HepG2 (cell line): ENCODE results near the gene GAPT. TPM values are rescaled to one million over a fixed set of nuclear protein-coding genes. Genes with fewer than 3 reads are reported as not detected.

ENCODE experiments used
- ATAC-seq: fragments of 200-7000 bp; cut with Tn5 transposase; 3 replicates; pipeline ENCODE4 v1.9.1; 2020; ENCODE audit warnings: mild to moderate bottlenecking, moderate library complexity
- BruUV-seq: library from RNA; stranded (reverse); fragments of 400-500 nt; replicated peaks from 2 replicates; lab custom pipeline; 2021; lab: Mats Ljungman, UMichigan
- CTCF ChIA-PET: fragments of 300-600 bp; formaldehyde crosslinking; extraction: SDS; loops from one replicate; lab custom pipeline; 2021; ENCODE audit warnings: low total read pairs, inconsistent platforms, low intra/inter-chr PET ratio; lab: Yijun Ruan, JAX
- POLR2A ChIA-PET: fragments of 350-600 bp; sonication (Branson Sonifier 250); formaldehyde crosslinking; loops from one replicate; lab custom pipeline; 2020; ENCODE audit warnings: antibody characterized with exemption, inconsistent platforms; lab: Yijun Ruan, JAX
- DNase-seq: peaks from one replicate; pipeline ENCODE4 v3.0.0-alpha.2; 2015; ENCODE audit warnings: low spot score
- FAIRE-seq: peaks from 3 replicates; lab custom pipeline; 2011; peaks lifted over from hg19 to GRCh38; lab: Jason Lieb, UNC
- H2AFZ ChIP-seq: one replicate; pipeline ENCODE4 v1.6.1; 2011; ENCODE audit warnings: low read length, inconsistent platforms
- H3K27ac ChIP-seq: fragments of 300-600 bp; 3 replicates; pipeline ENCODE4 v1.8.0; 2011; ENCODE audit warnings: mixed run types, mild to moderate bottlenecking, mixed read lengths, low read length, inconsistent platforms; ENCODE audit not compliant: insufficient read depth; ENCODE audit errors: extremely low read length
- H3K27me3 ChIP-seq, 2 experiments: fragments of 200-600 bp in 1 of 2; 2 replicates in 1 of 2; 3 replicates in 1 of 2; pipeline versions ENCODE4 v1.6.0 to v1.8.0; 2011; ENCODE audit warnings: low read length in 2 of 2, mild to moderate bottlenecking in 2 of 2, moderate library complexity in 2 of 2, inconsistent platforms in 1 of 2; ENCODE audit not compliant: insufficient read depth in 2 of 2, control insufficient read depth in 1 of 2
- H3K36me3 ChIP-seq, 2 experiments: fragments of 200-600 bp in 1 of 2; replicated peaks in 1 of 2; 2 replicates in 1 of 2; 3 replicates in 1 of 2; pipeline versions ENCODE4 v1.5.1 to v1.8.0; 2011; ENCODE audit warnings: low read length in 2 of 2, inconsistent platforms in 1 of 2; ENCODE audit not compliant: insufficient read depth in 2 of 2, control insufficient read depth in 1 of 2
- H3K4me1 ChIP-seq: 2 replicates; pipeline ENCODE4 v1.5.1; 2012; ENCODE audit warnings: low read length, inconsistent platforms; ENCODE audit not compliant: insufficient read depth
- H3K4me2 ChIP-seq: 2 replicates; pipeline ENCODE4 v1.6.0; 2011; ENCODE audit warnings: low read depth, low read length, inconsistent platforms
- H3K4me3 ChIP-seq, 3 experiments: fragments of 200-600 bp in 1 of 3; sonication (generic), shearing (Covaris generic) in 1 of 3; replicated peaks in 1 of 3; 2 replicates each; pipeline ENCODE4 v1.5.1; 2011 to 2016; ENCODE audit warnings: low read length in 3 of 3, inconsistent platforms in 2 of 3, low read depth in 2 of 3, mild to moderate bottlenecking in 2 of 3, control low read depth in 1 of 3, mixed read lengths in 1 of 3; ENCODE audit not compliant: insufficient read depth in 1 of 3
- H3K79me2 ChIP-seq: one replicate; pipeline ENCODE4 v1.6.1; 2011; ENCODE audit warnings: low read length, inconsistent platforms; ENCODE audit not compliant: insufficient read depth
- H3K9ac ChIP-seq: 2 replicates; pipeline ENCODE4 v1.6.0; 2011; ENCODE audit warnings: mild to moderate bottlenecking, low read depth, low read length, inconsistent platforms; ENCODE audit not compliant: insufficient read depth
- H3K9me3 ChIP-seq: 2 replicates; pipeline ENCODE4 v1.5.1; 2012; ENCODE audit warnings: mild to moderate bottlenecking, low read length
- H4K20me1 ChIP-seq: 2 replicates; pipeline ENCODE4 v1.6.0; 2011; ENCODE audit warnings: inconsistent platforms, mild to moderate bottlenecking, low read length, moderate library complexity; ENCODE audit not compliant: insufficient read depth
- KAT7 ChIP-seq: IDR thresholded peaks from 2 replicates; pipeline ENCODE4 v1.6.1; 2018; ENCODE audit warnings: borderline replicate concordance, missing compliant biosample characterization
- RFX1 ChIP-seq: fragments of 450-650 bp; IDR thresholded peaks from 2 replicates; pipeline ENCODE4 v1.6.1; 2017
- USF2 ChIP-seq, 2 experiments: sonication (generic) in 1 of 2; formaldehyde crosslinking in 1 of 2; IDR thresholded peaks; 2 replicates each; pipeline versions ENCODE4 v1.5.1 to v1.6.1; 2011 to 2020; ENCODE audit warnings: borderline replicate concordance in 1 of 2, low read depth in 1 of 2, low read length in 1 of 2, mild to moderate bottlenecking in 1 of 2, missing genetic modification reagents in 1 of 2, moderate library complexity in 1 of 2
- ZNF570 ChIP-seq: sonication (generic); formaldehyde crosslinking; IDR thresholded peaks from 2 replicates; pipeline ENCODE4 v1.4.0; 2020; ENCODE audit warnings: mild to moderate bottlenecking, missing genetic modification reagents, borderline replicate concordance
- WGBS: methylation state at CpG from one replicate; pipeline ENCODE4 v1.1.6; 2017; ENCODE audit warnings: low lambda C conversion rate; 5-methylcytosine and 5-hydroxymethylcytosine counted together
- in situ Hi-C: cut with HindIII; loops from 2 replicates; pipeline ENCODE4 v1.10.0; 2017; ENCODE audit warnings: low pct_unique_long_range_greater_than_20kb; ENCODE audit not compliant: extremely low pct_ligation_motif_present
- intact Hi-C: fragments of 100-400 bp; cut with micrococcal nuclease; formaldehyde crosslinking; loops from one replicate; pipeline ENCODE4 v1.10.0; 2022; ENCODE audit not compliant: unreplicated experiment
- polyA plus RNA-seq, 8 experiments: library from polyadenylated mRNA; depleted of rRNA in 3 of 8; stranded (reverse) in 7 of 8; unstranded in 1 of 8; fragments of >200 nt; fragmentation: Illumina TruSeq in 4 of 8; extraction: Trizol in 4 of 8; gene quantifications; 2 replicates each; pipeline versions ENCODE4 v1.2.1 to v1.2.3, GENCODE V29; 2011 to 2016; ENCODE audit warnings: low read depth in 4 of 8, missing spikeins in 1 of 8, mixed read lengths in 1 of 8; ENCODE audit not compliant: insufficient read depth in 1 of 8
- total RNA-seq, 5 experiments: library from RNA; depleted of rRNA; stranded (reverse); fragments of >200 nt; fragmentation: Illumina TruSeq; extraction: Trizol; gene quantifications; 2 replicates each; pipeline ENCODE4 v1.2.3, GENCODE V29; 2016; ENCODE audit warnings: low read depth in 1 of 5
- TF ChIP-seq, protein P1 (sequence below): sonication (generic); formaldehyde crosslinking; IDR thresholded peaks from 2 replicates; pipeline ENCODE4 v1.8.0; 2022; ENCODE audit warnings: missing genetic modification reagents, mild to moderate bottlenecking, moderate library complexity, borderline replicate concordance
- TF ChIP-seq, protein P2 (sequence below): IDR thresholded peaks from 2 replicates; pipeline ENCODE4 v1.6.1; 2016; ENCODE audit warnings: missing compliant biosample characterization, missing genetic modification reagents, borderline replicate concordance

Gene GAPT
- total and polyA plus RNA-seq, 2 of the 13 experiments (the other 11 are each of a cell fraction or from before 2014, with no cell fraction given): not detected

GRCh38 chr5:58503390-58504046 lies 12.3 kb downstream of the GAPT start:
- ATAC-seq (no peak), FAIRE-seq (no peak)
- intact Hi-C loops: no loop called here
- peak; percentile 13; the same call in 1 of the 2 replicates for TF ChIP-seq RFX1
- no peak for TF ChIP-seq ZNF570 (CRISPR knock-in tag)
- TF ChIP-seq, protein P1, sequence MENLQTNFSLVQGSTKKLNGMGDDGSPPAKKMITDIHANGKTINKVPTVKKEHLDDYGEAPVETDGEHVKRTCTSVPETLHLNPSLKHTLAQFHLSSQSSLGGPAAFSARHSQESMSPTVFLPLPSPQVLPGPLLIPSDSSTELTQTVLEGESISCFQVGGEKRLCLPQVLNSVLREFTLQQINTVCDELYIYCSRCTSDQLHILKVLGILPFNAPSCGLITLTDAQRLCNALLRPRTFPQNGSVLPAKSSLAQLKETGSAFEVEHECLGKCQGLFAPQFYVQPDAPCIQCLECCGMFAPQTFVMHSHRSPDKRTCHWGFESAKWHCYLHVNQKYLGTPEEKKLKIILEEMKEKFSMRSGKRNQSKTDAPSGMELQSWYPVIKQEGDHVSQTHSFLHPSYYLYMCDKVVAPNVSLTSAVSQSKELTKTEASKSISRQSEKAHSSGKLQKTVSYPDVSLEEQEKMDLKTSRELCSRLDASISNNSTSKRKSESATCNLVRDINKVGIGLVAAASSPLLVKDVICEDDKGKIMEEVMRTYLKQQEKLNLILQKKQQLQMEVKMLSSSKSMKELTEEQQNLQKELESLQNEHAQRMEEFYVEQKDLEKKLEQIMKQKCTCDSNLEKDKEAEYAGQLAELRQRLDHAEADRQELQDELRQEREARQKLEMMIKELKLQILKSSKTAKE: no peak
- TF ChIP-seq KAT7 (CRISPR knock-in tag): no peak
- TF ChIP-seq, protein P2, sequence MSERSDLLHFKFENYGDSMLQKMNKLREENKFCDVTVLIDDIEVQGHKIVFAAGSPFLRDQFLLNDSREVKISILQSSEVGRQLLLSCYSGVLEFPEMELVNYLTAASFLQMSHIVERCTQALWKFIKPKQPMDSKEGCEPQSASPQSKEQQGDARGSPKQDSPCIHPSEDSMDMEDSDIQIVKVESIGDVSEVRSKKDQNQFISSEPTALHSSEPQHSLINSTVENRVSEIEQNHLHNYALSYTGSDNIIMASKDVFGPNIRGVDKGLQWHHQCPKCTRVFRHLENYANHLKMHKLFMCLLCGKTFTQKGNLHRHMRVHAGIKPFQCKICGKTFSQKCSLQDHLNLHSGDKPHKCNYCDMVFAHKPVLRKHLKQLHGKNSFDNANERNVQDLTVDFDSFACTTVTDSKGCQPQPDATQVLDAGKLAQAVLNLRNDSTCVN (CRISPR knock-in tag): no peak
- TF ChIP-seq USF2 (IDR thresholded peaks at IDR 0.05; ENCODE audit: low read depth, low read length): no peak
- no peak for TF ChIP-seq USF2 (CRISPR knock-in tag; IDR thresholded peaks at IDR 0.05; ENCODE audit: borderline replicate concordance)
- TF ChIP-seq, all 625 proteins: peak for 1
- Histone ChIP-seq H3K9me3 (no peaks in the 10 kb centered on the region), H3K36me3 (no peaks in the 10 kb centered on the region), H4K20me1 (no peaks in the 10 kb centered on the region), H3K27ac (no peak overlapping the region), H3K9ac (no peak overlapping the region), H3K4me1 (no peaks in the 10 kb centered on the region), H2AFZ (no peak overlapping the region), H3K4me3 (no peak overlapping the region), H3K79me2 (no peaks in the 10 kb centered on the region), H3K27me3 (no peaks in the 10 kb centered on the region), H3K4me2 (no peak overlapping the region)
- BruUV-seq: no TSS peak
- ChIA-PET POLR2A (no interaction called here), CTCF (no interaction called here)
- in situ Hi-C loops: loop anchor here (25.0 kb wide), 1 partner anchor 309 kb away; no protein-coding TSS in a partner anchor
- 18% methylated on average over 3 of the region's 3 CpGs for WGBS
- DNase-seq: no peak
